ENCODE measurements around the gene ADAM12.
"Not testable (repeated sequence)": the region's sequence is repeated elsewhere in the genome, so short reads cannot be mapped to it uniquely, and the experiment has no call there.

ADAM12 gene

DNA sequence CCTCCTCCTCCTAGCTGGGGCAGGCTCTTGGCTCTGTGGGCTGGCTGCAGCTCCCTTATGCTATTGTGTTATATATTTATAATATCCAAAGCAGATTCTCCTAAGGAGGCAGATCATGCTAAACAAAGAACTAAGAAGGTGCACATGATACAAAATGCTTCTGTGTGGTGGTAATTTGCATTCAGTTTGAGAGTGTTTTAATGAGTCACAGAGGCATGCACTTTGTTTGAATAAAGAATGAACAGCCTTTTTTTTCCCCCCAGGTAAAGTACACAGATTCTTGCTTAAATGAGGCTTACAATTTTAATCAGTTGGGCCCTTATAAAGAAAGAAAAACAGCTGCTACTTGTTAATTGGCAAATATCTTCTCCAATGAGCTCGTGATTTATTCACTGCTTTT is 396.9 kb downstream of the ADAM12 start:
- H3K4me3 ChIP-seq (ENCODE audit: low read depth, low read length), result no peak overlapping the region
- DNase-seq (ENCODE audit: low read depth), result no peak

- no peak overlapping the region for H3K4me3 ChIP-seq (ENCODE audit: low read depth, low read length)
- no peak for DNase-seq (ENCODE audit: low read depth)
Observed at GRCh38 chr10:125990974-125991373, 397.3 kb downstream of the ADAM12 start.

DNA sequence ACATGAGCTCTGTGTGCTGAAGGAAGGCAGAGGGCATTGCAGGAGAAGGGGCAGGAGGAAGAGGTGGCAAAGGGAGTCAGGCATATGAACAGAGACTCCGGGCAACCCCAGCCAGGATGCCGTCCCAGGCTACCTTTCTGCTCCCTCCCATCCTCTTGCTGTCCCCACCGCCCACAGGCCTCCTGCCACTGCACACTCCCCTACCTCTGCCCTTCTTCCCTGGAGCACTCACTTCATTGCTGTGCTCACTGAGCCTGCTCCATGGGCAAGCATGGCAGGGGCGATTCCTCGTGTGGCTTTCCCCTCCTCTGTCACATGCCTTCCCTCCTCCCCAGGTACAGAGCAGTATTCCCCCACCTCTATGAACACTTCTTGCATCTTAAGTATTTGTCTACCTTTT is 398.5 kb downstream of the ADAM12 start:
- DNase-seq (ENCODE audit: low read depth), result no peak
- no peak overlapping the region for H3K4me3 ChIP-seq (ENCODE audit: low read depth, low read length)

- DNase-seq (ENCODE audit: low read depth), result no peak
- no peak overlapping the region for H3K4me3 ChIP-seq (ENCODE audit: low read depth, low read length)
Observed at GRCh38 chr10:125985557-125986240, 402.6 kb downstream of the ADAM12 start.

DNA sequence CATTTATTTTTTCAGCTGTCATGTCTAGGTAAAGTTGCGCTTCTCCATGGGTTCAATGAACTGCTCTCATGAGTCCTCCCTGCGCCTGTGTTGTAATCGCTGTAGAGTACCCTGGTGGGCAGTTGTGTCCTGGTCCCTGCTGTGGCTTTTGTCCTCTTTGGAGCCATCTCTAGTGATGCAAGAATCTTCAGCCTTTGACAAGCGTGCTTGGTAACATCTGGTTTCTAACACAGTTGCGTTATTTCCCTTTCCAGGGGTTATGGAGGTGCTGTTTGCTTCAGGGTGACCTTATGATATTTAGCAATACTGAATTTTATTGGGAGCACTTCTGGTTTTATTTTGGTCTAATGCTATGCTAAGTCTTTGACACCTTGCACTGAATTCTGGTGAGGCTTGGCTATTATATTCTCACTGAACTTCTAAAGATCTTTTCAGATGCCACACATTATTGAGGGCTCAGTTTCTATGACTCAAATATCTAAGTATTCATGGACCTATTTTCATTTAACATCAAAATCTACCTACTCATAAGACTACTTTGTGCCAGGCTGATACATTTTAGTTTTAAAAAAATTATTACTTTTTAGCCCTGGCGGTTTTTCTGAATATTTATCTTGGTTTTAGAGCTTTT is 403.3 kb downstream of the ADAM12 start:
- no peak for DNase-seq (ENCODE audit: low read depth)
- no peak overlapping the region for H3K4me3 ChIP-seq (ENCODE audit: low read depth, low read length)

- DNase-seq (ENCODE audit: low read depth), result peak; percentile 9
- H3K4me3 ChIP-seq (ENCODE audit: low read depth, low read length), result no peak overlapping the region
Observed at GRCh38 chr10:125984346-125984745, 403.9 kb downstream of the ADAM12 start.

DNA sequence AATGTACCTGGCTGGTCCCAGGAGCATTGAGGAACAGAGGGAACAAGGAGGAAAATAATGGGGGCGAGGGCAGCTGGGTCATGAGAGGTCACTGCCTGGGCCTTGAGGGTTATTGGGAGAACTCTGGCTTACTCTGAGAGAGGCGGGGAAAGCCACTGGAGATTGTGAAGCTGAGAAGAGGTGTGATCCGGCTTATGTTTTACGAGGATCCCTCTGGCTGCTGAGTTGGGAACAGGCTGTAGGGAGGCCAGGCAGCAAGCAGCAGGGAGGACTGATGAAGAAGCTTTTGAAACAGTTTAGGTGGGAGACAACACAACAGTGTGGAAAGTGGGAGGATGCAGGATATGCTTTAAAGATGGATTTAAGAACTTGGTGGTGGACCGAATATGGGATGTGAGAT is 404.6 kb downstream of the ADAM12 start:
- H3K4me3 ChIP-seq (ENCODE audit: low read depth, low read length), result no peak overlapping the region
- DNase-seq (ENCODE audit: low read depth), result no peak

- no peak for DNase-seq (ENCODE audit: low read depth)
- H3K4me3 ChIP-seq (ENCODE audit: low read depth, low read length), result no peak overlapping the region
Observed at GRCh38 chr10:125983161-125983560, 405.1 kb downstream of the ADAM12 start.

GRCh38 chr10:125982260-125982948 is 405.9 kb downstream of the ADAM12 start:
- no peak overlapping the region for H3K4me3 ChIP-seq (ENCODE audit: low read depth, low read length)
- DNase-seq (ENCODE audit: low read depth), result peak; percentile 12

DNA sequence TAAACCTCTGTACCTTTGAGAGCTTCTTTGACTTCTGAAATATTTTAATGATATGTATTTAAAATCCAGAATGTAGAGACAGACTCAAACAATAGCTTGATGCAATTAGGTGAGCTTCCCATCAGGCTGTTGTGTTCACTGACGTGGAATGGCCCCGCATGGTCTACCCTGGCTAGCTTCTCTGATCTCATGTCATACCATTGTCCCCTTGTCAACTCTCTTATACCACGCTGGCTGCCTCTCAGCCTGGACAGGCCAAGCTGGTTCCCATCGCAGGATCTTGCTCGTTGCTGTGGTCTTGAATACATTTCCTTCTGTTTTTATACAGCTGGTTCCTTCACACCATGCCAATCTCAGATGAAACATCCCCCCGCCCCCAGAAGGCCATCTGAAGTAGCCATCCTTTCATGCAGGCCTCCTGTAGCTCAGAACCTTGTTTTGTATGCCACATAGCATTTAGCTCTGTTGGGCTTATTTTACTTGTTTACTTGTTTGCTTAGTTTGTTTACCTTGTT is 407.7 kb downstream of the ADAM12 start:
- no peak for DNase-seq (ENCODE audit: low read depth)
- H3K4me3 ChIP-seq (ENCODE audit: low read depth, low read length), result no peak overlapping the region

GRCh38 chr10:125979976-125980375 is 408.3 kb downstream of the ADAM12 start:
- H3K4me3 ChIP-seq (ENCODE audit: low read depth, low read length), result no peak overlapping the region
- no peak for DNase-seq (ENCODE audit: low read depth)

DNA sequence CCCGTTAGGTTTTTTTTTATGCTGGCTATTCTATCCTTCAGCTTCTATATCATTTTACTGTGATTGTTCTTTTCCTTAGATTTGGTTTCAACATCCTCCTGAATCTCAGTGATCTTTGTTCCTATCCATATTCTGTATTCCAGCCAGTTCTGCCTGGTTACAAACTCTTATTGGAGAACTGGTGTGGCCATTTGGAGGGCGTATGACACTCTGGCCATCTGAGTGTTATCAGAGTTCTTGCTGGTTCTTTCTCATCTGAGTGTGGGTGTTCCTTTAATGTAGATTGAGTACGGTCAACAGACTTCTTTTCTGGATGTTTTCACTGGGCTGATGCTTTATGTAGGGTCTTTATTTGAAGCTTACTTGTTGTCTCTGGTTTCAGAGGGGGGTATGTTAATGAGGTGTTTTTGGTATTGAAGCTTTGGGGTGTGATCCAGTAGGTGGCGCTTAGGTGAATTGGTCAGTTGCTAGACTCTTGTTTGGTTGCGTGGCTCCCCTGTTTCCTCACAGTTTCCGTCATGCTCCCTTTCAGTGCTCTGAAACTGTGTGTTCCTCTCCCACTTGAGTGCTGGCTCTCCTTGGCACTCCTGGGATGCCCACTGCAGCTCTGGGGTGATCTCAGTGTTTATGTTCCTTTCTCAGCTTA is 411.2 kb downstream of the ADAM12 start:
- H3K4me3 ChIP-seq (ENCODE audit: low read depth, low read length), result no peak overlapping the region
- DNase-seq (ENCODE audit: low read depth), result no peak

DNA sequence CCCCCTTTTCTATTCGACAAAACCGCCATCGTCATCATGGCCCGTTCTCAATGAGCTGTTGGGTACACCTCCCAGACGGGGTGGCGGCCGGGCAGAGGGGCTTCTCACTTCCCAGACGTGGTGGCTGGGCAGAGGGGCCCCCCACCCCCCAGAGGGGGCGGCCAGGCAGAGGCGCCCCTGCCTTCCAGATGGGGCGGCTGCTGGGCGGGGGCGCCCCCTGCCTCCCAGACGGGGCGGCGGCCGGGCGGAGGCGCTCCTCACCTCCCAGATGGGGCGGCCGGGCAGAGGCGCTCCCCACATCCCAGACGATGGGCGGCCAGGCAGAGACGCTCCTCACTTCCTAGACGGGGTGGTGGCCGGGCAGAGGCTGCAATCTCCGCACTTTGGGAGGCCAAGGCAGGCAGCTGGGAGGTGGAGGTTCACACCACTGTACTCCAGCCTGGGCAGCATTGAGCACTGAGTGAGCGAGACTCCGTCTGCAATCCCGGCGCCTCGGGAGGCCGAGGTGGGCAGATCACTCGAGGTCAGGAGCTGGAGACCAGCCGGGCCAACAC is 418.1 kb downstream of the ADAM12 start:
- not testable (repeated sequence) for DNase-seq (ENCODE audit: low read depth); H3K4me3 ChIP-seq (ENCODE audit: low read depth, low read length)

DNA sequence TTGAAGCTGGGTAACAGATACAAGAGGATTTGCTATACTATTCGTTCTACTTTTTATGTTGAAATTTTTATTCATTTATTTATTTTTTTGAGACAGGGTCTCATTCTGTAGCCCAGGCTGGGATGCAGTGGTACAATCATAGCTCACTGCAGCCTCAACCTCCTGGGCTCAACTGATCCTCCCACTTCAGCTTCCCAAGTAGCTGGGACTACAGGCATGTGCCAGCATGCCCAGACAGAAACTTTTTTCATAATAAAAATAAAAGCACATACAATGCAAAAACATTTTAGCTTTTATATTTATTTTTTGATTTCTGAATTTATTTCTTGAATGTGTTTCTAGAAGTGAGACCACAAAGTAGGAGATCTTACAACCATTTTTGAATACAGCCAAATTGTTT is 420.7 kb downstream of the ADAM12 start:
- DNase-seq (ENCODE audit: low read depth), result no peak
- no peak overlapping the region for H3K4me3 ChIP-seq (ENCODE audit: low read depth, low read length)

- H3K4me3 ChIP-seq (ENCODE audit: low read depth, low read length), result no peak overlapping the region
- DNase-seq (ENCODE audit: low read depth), result no peak
Observed at GRCh38 chr10:125964558-125964957, 423.7 kb downstream of the ADAM12 start.
